Measurements from ENCODE around the gene LPO.

The LPO gene

DNA sequence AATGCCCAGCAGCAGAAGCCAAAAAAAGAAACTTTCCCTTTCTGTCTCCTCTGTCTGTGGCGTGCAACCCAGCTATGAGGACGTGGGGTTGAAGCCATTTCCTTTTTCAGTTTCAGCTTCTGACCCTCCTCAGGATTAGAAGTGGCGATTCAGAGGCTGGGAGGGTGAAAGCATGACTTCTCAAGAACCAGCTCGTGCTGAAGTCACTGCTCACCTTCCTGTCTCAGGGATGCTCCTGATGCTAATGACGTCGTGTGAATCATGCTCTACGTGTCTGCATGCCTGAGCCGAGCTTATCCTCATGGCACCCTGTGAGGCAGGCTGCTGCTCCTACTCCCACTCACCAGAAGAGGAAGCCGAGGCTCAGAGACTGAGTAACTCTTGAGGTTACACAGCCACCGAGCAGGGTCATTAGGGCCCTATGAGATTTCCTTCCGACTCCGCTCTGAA, 5.7 kb upstream of the LPO start:
- Histone ChIP-seq H3K36me3 (ENCODE audit: insufficient read depth, low read length) (no peaks in the 10 kb centered on the region), H3K4me1 (ENCODE audit: insufficient read depth, low read length) (no peaks in the 10 kb centered on the region), H2AFZ (ENCODE audit: low read depth, low read length) (no peak overlapping the region), H3K4me2 (ENCODE audit: insufficient read depth, low read length) (no peak overlapping the region), H3K79me2 (ENCODE audit: insufficient read depth, low read length) (no peaks in the 10 kb centered on the region), H4K20me1 (ENCODE audit: insufficient read depth, low read length) (no peaks in the 10 kb centered on the region), H3K27ac (ENCODE audit: low read length) (no peak overlapping the region), H3K27me3 (ENCODE audit: insufficient read depth, low read length, poor library complexity) (peaks cover 54% of the 10 kb centered on the region), H3K4me3 (ENCODE audit: low read depth in 1 of 2, low read length in 2 of 2) (no peak overlapping the region), H3K9ac (ENCODE audit: low read depth, low read length) (no peak overlapping the region), H3K9me3 (ENCODE audit: insufficient read depth, low read length, severe bottlenecking) (no peaks in the 10 kb centered on the region)
- DNase-seq (no peak), ATAC-seq (ENCODE audit: insufficient read depth, low read depth) (no peak)
- TF ChIP-seq, protein P1, sequence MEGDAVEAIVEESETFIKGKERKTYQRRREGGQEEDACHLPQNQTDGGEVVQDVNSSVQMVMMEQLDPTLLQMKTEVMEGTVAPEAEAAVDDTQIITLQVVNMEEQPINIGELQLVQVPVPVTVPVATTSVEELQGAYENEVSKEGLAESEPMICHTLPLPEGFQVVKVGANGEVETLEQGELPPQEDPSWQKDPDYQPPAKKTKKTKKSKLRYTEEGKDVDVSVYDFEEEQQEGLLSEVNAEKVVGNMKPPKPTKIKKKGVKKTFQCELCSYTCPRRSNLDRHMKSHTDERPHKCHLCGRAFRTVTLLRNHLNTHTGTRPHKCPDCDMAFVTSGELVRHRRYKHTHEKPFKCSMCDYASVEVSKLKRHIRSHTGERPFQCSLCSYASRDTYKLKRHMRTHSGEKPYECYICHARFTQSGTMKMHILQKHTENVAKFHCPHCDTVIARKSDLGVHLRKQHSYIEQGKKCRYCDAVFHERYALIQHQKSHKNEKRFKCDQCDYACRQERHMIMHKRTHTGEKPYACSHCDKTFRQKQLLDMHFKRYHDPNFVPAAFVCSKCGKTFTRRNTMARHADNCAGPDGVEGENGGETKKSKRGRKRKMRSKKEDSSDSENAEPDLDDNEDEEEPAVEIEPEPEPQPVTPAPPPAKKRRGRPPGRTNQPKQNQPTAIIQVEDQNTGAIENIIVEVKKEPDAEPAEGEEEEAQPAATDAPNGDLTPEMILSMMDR (IDR thresholded peaks at IDR 0.05; ENCODE audit: borderline replicate concordance, extremely low read depth, low read length, poor library complexity, severe bottlenecking), result no peak
- TF ChIP-seq EZH2 (IDR thresholded peaks at IDR 0.05; ENCODE audit: borderline replicate concordance, low read depth, low read length, severe bottlenecking), result no peak

- Histone ChIP-seq H3K4me1 (ENCODE audit: insufficient read depth, low read length) (no peaks in the 10 kb centered on the region), H3K9me3 (ENCODE audit: insufficient read depth, low read length, severe bottlenecking) (no peaks in the 10 kb centered on the region), H4K20me1 (ENCODE audit: insufficient read depth, low read length) (no peaks in the 10 kb centered on the region), H3K27ac (ENCODE audit: low read length) (no peak overlapping the region), H3K36me3 (ENCODE audit: insufficient read depth, low read length) (no peaks in the 10 kb centered on the region), H3K4me3 (ENCODE audit: low read depth in 1 of 2, low read length in 2 of 2) (no peak overlapping the region), H3K27me3 (ENCODE audit: insufficient read depth, low read length, poor library complexity) (peaks cover 56% of the 10 kb centered on the region), H3K79me2 (ENCODE audit: insufficient read depth, low read length) (no peaks in the 10 kb centered on the region), H3K9ac (ENCODE audit: low read depth, low read length) (no peak overlapping the region), H3K4me2 (ENCODE audit: insufficient read depth, low read length) (no peak overlapping the region), H2AFZ (ENCODE audit: low read depth, low read length) (no peak overlapping the region)
- DNase-seq, result no peak
- TF ChIP-seq, protein P1 (IDR thresholded peaks at IDR 0.05; ENCODE audit: borderline replicate concordance, extremely low read depth, low read length, poor library complexity, severe bottlenecking), result no peak
- TF ChIP-seq EZH2 (IDR thresholded peaks at IDR 0.05; ENCODE audit: borderline replicate concordance, low read depth, low read length, severe bottlenecking), result no peak
- no peak for ATAC-seq (ENCODE audit: insufficient read depth, low read depth)
These were observed 4.8 kb upstream of the LPO start for GRCh38 chr17:58233543-58233942.

DNA sequence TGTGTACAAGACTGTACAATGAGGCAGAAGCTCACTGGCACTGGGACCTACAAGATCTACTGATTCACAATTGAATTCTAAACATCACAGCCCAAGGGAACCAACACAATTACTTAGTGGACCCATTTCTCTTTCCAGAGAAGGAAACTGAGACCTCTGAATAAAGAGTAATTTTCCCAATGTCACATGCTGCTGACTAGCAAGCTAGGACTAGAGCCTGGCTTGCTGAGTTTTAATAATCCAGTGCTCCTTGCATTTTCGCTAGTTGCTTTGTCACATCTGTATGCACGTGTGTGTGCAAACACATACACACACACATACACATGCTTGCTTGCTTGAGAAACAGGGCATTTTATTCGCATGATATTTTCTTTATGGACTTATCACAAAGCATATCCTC, 3.9 kb upstream of the LPO start:
- no peak for ATAC-seq (ENCODE audit: insufficient read depth, low read depth)
- TF ChIP-seq EZH2 (IDR thresholded peaks at IDR 0.05; ENCODE audit: borderline replicate concordance, low read depth, low read length, severe bottlenecking), result no peak
- TF ChIP-seq, protein P1 (IDR thresholded peaks at IDR 0.05; ENCODE audit: borderline replicate concordance, extremely low read depth, low read length, poor library complexity, severe bottlenecking), result no peak
- H2AFZ ChIP-seq (ENCODE audit: low read depth, low read length), result no peak overlapping the region
- no peak overlapping the region for H3K27ac ChIP-seq (ENCODE audit: low read length)
- H3K9me3 ChIP-seq (ENCODE audit: insufficient read depth, low read length, severe bottlenecking), result no peaks in the 10 kb centered on the region
- DNase-seq, result no peak
- H3K4me3 ChIP-seq (ENCODE audit: low read depth in 1 of 2, low read length in 2 of 2), result no peak overlapping the region
- no peaks in the 10 kb centered on the region for H3K36me3 ChIP-seq (ENCODE audit: insufficient read depth, low read length)
- no peak overlapping the region for H3K9ac ChIP-seq (ENCODE audit: low read depth, low read length)
- peaks cover 66% of the 10 kb centered on the region for H3K27me3 ChIP-seq (ENCODE audit: insufficient read depth, low read length, poor library complexity)
- no peaks in the 10 kb centered on the region for H4K20me1 ChIP-seq (ENCODE audit: insufficient read depth, low read length)
- no peaks in the 10 kb centered on the region for H3K79me2 ChIP-seq (ENCODE audit: insufficient read depth, low read length)
- H3K4me1 ChIP-seq (ENCODE audit: insufficient read depth, low read length), result no peaks in the 10 kb centered on the region
- no peak overlapping the region for H3K4me2 ChIP-seq (ENCODE audit: insufficient read depth, low read length)

- Histone ChIP-seq H3K9me3 (ENCODE audit: insufficient read depth, low read length, severe bottlenecking) (no peaks in the 10 kb centered on the region), H3K79me2 (ENCODE audit: insufficient read depth, low read length) (no peaks in the 10 kb centered on the region), H3K36me3 (ENCODE audit: insufficient read depth, low read length) (no peaks in the 10 kb centered on the region), H3K4me1 (ENCODE audit: insufficient read depth, low read length) (no peaks in the 10 kb centered on the region), H3K4me3 (ENCODE audit: low read depth in 1 of 2, low read length in 2 of 2) (no peak overlapping the region), H3K4me2 (ENCODE audit: insufficient read depth, low read length) (no peak overlapping the region), H3K9ac (ENCODE audit: low read depth, low read length) (no peak overlapping the region), H4K20me1 (ENCODE audit: insufficient read depth, low read length) (no peaks in the 10 kb centered on the region), H3K27me3 (ENCODE audit: insufficient read depth, low read length, poor library complexity) (peaks cover 72% of the 10 kb centered on the region), H3K27ac (ENCODE audit: low read length) (no peak overlapping the region), H2AFZ (ENCODE audit: low read depth, low read length) (no peak overlapping the region)
- TF ChIP-seq EZH2 (IDR thresholded peaks at IDR 0.05; ENCODE audit: borderline replicate concordance, low read depth, low read length, severe bottlenecking), result no peak
- TF ChIP-seq, protein P1 (IDR thresholded peaks at IDR 0.05; ENCODE audit: borderline replicate concordance, extremely low read depth, low read length, poor library complexity, severe bottlenecking), result no peak
- no peak for ATAC-seq (ENCODE audit: insufficient read depth, low read depth)
- no peak for DNase-seq
These were observed 2.6 kb upstream of the LPO start for GRCh38 chr17:58235821-58236220.
